H1 (cell line): ENCODE data around the gene VAV2. TPM values are rescaled to one million over a fixed set of nuclear protein-coding genes. Genes with fewer than 3 reads are reported as not detected.

Source experiments
- CTCF ChIA-PET: fragments of 300-600 bp; sonication (Branson Sonifier 250); formaldehyde crosslinking; loops from one replicate; lab custom pipeline; 2021; ENCODE audit not compliant: partially characterized antibody; lab: Charles Lee
- POLR2A ChIA-PET: fragments of 300-600 bp; sonication (Branson Sonifier 250); formaldehyde crosslinking; loops from one replicate; lab custom pipeline; 2021; ENCODE audit warnings: inconsistent platforms; ENCODE audit not compliant: partially characterized antibody; lab: Charles Lee
- DNase-seq, 2 experiments: peaks; one replicate each; pipeline versions ENCODE4 v3.0.0 to v3.0.0-alpha.2; 2010 to 2022; ENCODE audit warnings: low spot score in 2 of 2, low read depth in 1 of 2, mixed read lengths in 1 of 2
- FAIRE-seq: peaks from 2 replicates; lab custom pipeline; 2011; peaks lifted over from hg19 to GRCh38; lab: Jason Lieb, UNC
- H2AFZ ChIP-seq: 2 replicates; pipeline ENCODE4 v1.8.1; 2012; ENCODE audit warnings: low read length, inconsistent platforms
- H2AK5ac ChIP-seq: 2 replicates; pipeline ENCODE4 v1.6.1; 2013; ENCODE audit warnings: low read depth, low read length
- H2BK120ac ChIP-seq: replicated peaks from 2 replicates; pipeline ENCODE3; 2013; ENCODE audit warnings: low read depth, low read length, inconsistent platforms
- H2BK12ac ChIP-seq: 2 replicates; pipeline ENCODE4 v1.6.1; 2013; ENCODE audit warnings: low read depth, low read length
- H2BK15ac ChIP-seq: 2 replicates; pipeline ENCODE4 v1.6.1; 2013; ENCODE audit warnings: low read length
- H2BK20ac ChIP-seq: 2 replicates; pipeline ENCODE4 v1.6.1; 2013; ENCODE audit warnings: low read length
- H2BK5ac ChIP-seq: 2 replicates; pipeline ENCODE4 v1.6.1; 2013; ENCODE audit warnings: low read depth, low read length
- H3K14ac ChIP-seq: 2 replicates; pipeline ENCODE4 v1.6.1; 2013; ENCODE audit warnings: inconsistent platforms; ENCODE audit not compliant: insufficient read length
- H3K18ac ChIP-seq: 2 replicates; pipeline ENCODE4 v1.6.1; 2013; ENCODE audit warnings: low read length; ENCODE audit errors: extremely low read depth
- H3K23ac ChIP-seq: 2 replicates; pipeline ENCODE4 v1.6.1; 2013; ENCODE audit warnings: inconsistent platforms; ENCODE audit not compliant: insufficient read length
- H3K23me2 ChIP-seq: 2 replicates; pipeline ENCODE4 v1.6.1; 2013; ENCODE audit warnings: low read depth, low read length
- H3K27ac ChIP-seq: 2 replicates; pipeline ENCODE4 v1.6.1; 2011; ENCODE audit warnings: low read depth, low read length, inconsistent platforms
- H3K27me3 ChIP-seq, 4 experiments: replicated peaks in 1 of 4; 1 replicate in 1 of 4; 2 replicates in 3 of 4; pipeline versions ENCODE4 v1.6.1 to v1.8.1; 2011 to 2013; ENCODE audit warnings: low read length in 3 of 4, mild to moderate bottlenecking in 3 of 4, inconsistent platforms in 2 of 4, mixed read lengths in 2 of 4, moderate library complexity in 1 of 4; ENCODE audit not compliant: control insufficient read depth in 3 of 4, insufficient read depth in 3 of 4; ENCODE audit errors: extremely low read depth in 1 of 4
- H3K36me3 ChIP-seq, 4 experiments: 2 replicates each; pipeline versions ENCODE4 v1.6.1 to v1.8.1; 2011 to 2013; ENCODE audit warnings: mild to moderate bottlenecking in 4 of 4, low read length in 3 of 4, moderate library complexity in 2 of 4, control low read depth in 1 of 4, inconsistent platforms in 1 of 4; ENCODE audit not compliant: insufficient read depth in 4 of 4, control insufficient read depth in 2 of 4
- H3K4ac ChIP-seq: replicated peaks from 2 replicates; pipeline ENCODE3; 2013; ENCODE audit warnings: low read length, low read depth, mixed read lengths, inconsistent platforms; ENCODE audit not compliant: insufficient read length
- H3K4me1 ChIP-seq, 4 experiments: replicated peaks in 1 of 4; 1 replicate in 1 of 4; 2 replicates in 3 of 4; pipeline versions ENCODE4 v1.6.1 to v1.8.1; 2011 to 2013; ENCODE audit warnings: low read length in 3 of 4, inconsistent platforms in 2 of 4, mixed read lengths in 1 of 4; ENCODE audit not compliant: insufficient read depth in 4 of 4, control insufficient read depth in 3 of 4
- H3K4me2 ChIP-seq, 2 experiments: 2 replicates each; pipeline versions ENCODE4 v1.6.1 to v1.8.1; 2011 to 2013; ENCODE audit warnings: low read depth in 2 of 2, low read length in 2 of 2, control low read depth in 1 of 2, inconsistent platforms in 1 of 2, mild to moderate bottlenecking in 1 of 2; ENCODE audit not compliant: insufficient read depth in 1 of 2
- H3K4me3 ChIP-seq, 4 experiments: fragments of 200-600, 300-600 bp in 1 of 4; sonication (generic), shearing (Covaris generic), sonication (Bioruptor Twin) in 1 of 4; 2 replicates each; pipeline versions ENCODE4 v1.5.1 to v1.8.1; 2011 to 2016; ENCODE audit warnings: low read length in 4 of 4, low read depth in 3 of 4, control low read depth in 2 of 4, inconsistent platforms in 2 of 4, mild to moderate bottlenecking in 2 of 4, mixed read lengths in 1 of 4, moderate library complexity in 1 of 4; ENCODE audit not compliant: insufficient read depth in 2 of 4; ENCODE audit errors: extremely low read depth in 1 of 4
- H3K56ac ChIP-seq: replicated peaks from 2 replicates; pipeline ENCODE3; 2013; ENCODE audit warnings: low read depth, mild to moderate bottlenecking, mixed read lengths, low read length, inconsistent platforms; ENCODE audit not compliant: insufficient read length
- H3K79me1 ChIP-seq: 2 replicates; pipeline ENCODE4 v1.6.1; 2013; ENCODE audit warnings: low read depth, low read length, control low read depth
- H3K79me2 ChIP-seq, 2 experiments: 2 replicates each; pipeline versions ENCODE4 v1.6.1 to v1.8.1; 2012 to 2013; ENCODE audit warnings: low read length in 2 of 2, mild to moderate bottlenecking in 2 of 2, inconsistent platforms in 1 of 2; ENCODE audit not compliant: insufficient read depth in 2 of 2, control insufficient read depth in 1 of 2
- H3K9ac ChIP-seq, 4 experiments: replicated peaks in 1 of 4; 1 replicate in 1 of 4; 2 replicates in 3 of 4; pipeline versions ENCODE4 v1.6.1 to v1.8.1; 2011 to 2013; ENCODE audit warnings: low read depth in 3 of 4, low read length in 3 of 4, control low read depth in 2 of 4, mild to moderate bottlenecking in 2 of 4, moderate library complexity in 2 of 4, inconsistent platforms in 1 of 4; ENCODE audit errors: extremely low read depth in 1 of 4
- H3K9me3 ChIP-seq, 2 experiments: 2 replicates each; pipeline versions ENCODE4 v1.6.1 to v1.8.1; 2012 to 2013; ENCODE audit warnings: mild to moderate bottlenecking in 2 of 2, moderate library complexity in 2 of 2, control low read depth in 1 of 2, inconsistent platforms in 1 of 2, low read depth in 1 of 2, low read length in 1 of 2, mixed read lengths in 1 of 2; ENCODE audit not compliant: insufficient read depth in 2 of 2
- H4K20me1 ChIP-seq, 2 experiments: replicated peaks in 1 of 2; 2 replicates each; pipeline versions ENCODE3 to v1.8.1; 2011 to 2013; ENCODE audit warnings: inconsistent platforms in 2 of 2, low read length in 2 of 2, mild to moderate bottlenecking in 1 of 2; ENCODE audit not compliant: insufficient read depth in 2 of 2, control insufficient read depth in 1 of 2
- H4K5ac ChIP-seq: 2 replicates; pipeline ENCODE4 v1.6.1; 2013; ENCODE audit warnings: low read length, low read depth, mixed read lengths, inconsistent platforms; ENCODE audit not compliant: insufficient read length
- H4K8ac ChIP-seq: 2 replicates; pipeline ENCODE4 v1.8.0; 2013; ENCODE audit warnings: mild to moderate bottlenecking, moderate library complexity, low read length, inconsistent platforms; ENCODE audit not compliant: insufficient read depth; ENCODE audit errors: extremely low read depth
- H4K91ac ChIP-seq: replicated peaks from 2 replicates; pipeline ENCODE3; 2013; ENCODE audit warnings: low read length, mixed read lengths, inconsistent platforms; ENCODE audit not compliant: insufficient read length
- BRCA1 ChIP-seq: IDR thresholded peaks from 2 replicates; pipeline ENCODE4 v1.6.1; 2012; ENCODE audit warnings: low read depth, low read length, improper control_type of control experiment
- CBX5 ChIP-seq: fragments of 300-800, 300-1000 bp; sonication (generic); IDR thresholded peaks from 2 replicates; pipeline ENCODE4 v1.7.1; 2016; ENCODE audit warnings: antibody characterized with exemption, low read length, low read depth
- CTBP2 ChIP-seq: IDR thresholded peaks from 2 replicates; pipeline ENCODE4 v1.7.0; 2011; ENCODE audit warnings: borderline replicate concordance, mild to moderate bottlenecking, moderate library complexity, mixed read lengths, low read length; ENCODE audit not compliant: insufficient read depth, insufficient read length
- FOSL1 ChIP-seq: IDR thresholded peaks from 2 replicates; pipeline ENCODE4 v1.6.1; 2011; ENCODE audit warnings: mild to moderate bottlenecking, low read depth, low read length, moderate library complexity; ENCODE audit not compliant: insufficient read depth
- HDAC2 ChIP-seq, 2 experiments: fragments of 300-600 bp in 1 of 2; sonication (generic) in 1 of 2; IDR thresholded peaks; 2 replicates each; pipeline ENCODE4 v1.6.1; 2011 to 2012; ENCODE audit warnings: low read depth in 2 of 2, low read length in 2 of 2, mild to moderate bottlenecking in 2 of 2, moderate library complexity in 2 of 2, borderline replicate concordance in 1 of 2, inconsistent platforms in 1 of 2
- SIRT6 ChIP-seq: IDR thresholded peaks from one replicate; pipeline ENCODE4 v1.7.1; 2012; ENCODE audit warnings: low read length, inconsistent platforms
- YY1 ChIP-seq: IDR thresholded peaks from 2 replicates; pipeline ENCODE4 v1.6.1; 2011; ENCODE audit warnings: low read depth, mild to moderate bottlenecking, low read length
- WGBS, 2 experiments: shearing (Covaris generic) in 1 of 2; methylation state at CpG; one replicate each; pipeline versions ENCODE4 v1.1.6 to v1.1.7; 2013 to 2015; ENCODE audit warnings: low lambda C conversion rate in 2 of 2, mixed read lengths in 2 of 2, inconsistent platforms in 1 of 2, low coverage in 1 of 2, missing lambda C conversion rate in 1 of 2; ENCODE audit not compliant: insufficient replicate concordance in 2 of 2, insufficient coverage in 1 of 2, insufficient read length in 1 of 2; ENCODE audit errors: extremely low coverage in 1 of 2, missing lambda C conversion rate in 1 of 2; 5-methylcytosine and 5-hydroxymethylcytosine counted together
- polyA plus RNA-seq, 7 experiments: library from polyadenylated mRNA; depleted of rRNA in 3 of 7; stranded (reverse) in 5 of 7; unstranded in 2 of 7; fragments of >200 nt in 5 of 7; fragments of 200-250 nt in 2 of 7; gene quantifications; 1 replicate in 5 of 7; 2 replicates in 1 of 7; 4 replicates in 1 of 7; pipeline versions ENCODE4 v1.2.1 to v1.2.3, GENCODE V29; 2011 to 2013; ENCODE audit warnings: missing spikeins in 2 of 7, mixed read lengths in 2 of 7
- total RNA-seq: library from RNA; stranded (reverse); fragmentation: NEBNext Ultra II Directional; extraction: Animal tissue kit (Norgen Biotek cat#: 25700); gene quantifications from 2 replicates; pipeline ENCODE4 v1.2.1, GENCODE V29; 2021

The VAV2 gene
- total and polyA plus RNA-seq, 2 of the 8 experiments (the other 6 are each of a cell fraction or from before 2014, with no cell fraction given): 13.6 to 37.6 TPM

GRCh38 chr9:133910855-133911514, 81.1 kb downstream of the VAV2 start:
- Histone ChIP-seq H4K5ac (no peak overlapping the region), H4K20me1 (peaks cover 8 to 14% of the 10 kb centered on the region in 2 experiments), H3K79me2 (peaks cover 4 to 72% of the 10 kb centered on the region in 2 experiments; a peak in 3 of 4 replicates), H3K23me2 (peaks cover 5% of the 10 kb centered on the region; the same call in 1 of the 2 replicates), H3K4me3 (no peak overlapping the region), H4K8ac (no peak overlapping the region), H3K4me2 (no peak overlapping the region), H2AFZ (no peak overlapping the region), H2BK15ac (no peak overlapping the region), H2BK120ac (no peak overlapping the region), H3K9me3 (no peaks in the 10 kb centered on the region), H3K4ac (no peak overlapping the region), H3K14ac (no peak overlapping the region), H2BK5ac (no peak overlapping the region), H3K18ac (no peak overlapping the region), H2BK12ac (no peak overlapping the region), H3K27ac (no peak overlapping the region), H3K27me3 (no peaks in the 10 kb centered on the region), H3K56ac (no peak overlapping the region), H2AK5ac (no peak overlapping the region), H3K4me1 (peaks cover 4 to 18% (median 8%) of the 10 kb centered on the region in 4 experiments), H3K36me3 (no peaks in the 10 kb centered on the region; a peak in 1 of 8 replicates), H3K23ac (no peak overlapping the region), H4K91ac (no peak overlapping the region), H2BK20ac (no peak overlapping the region), H3K79me1 (peaks cover 37% of the 10 kb centered on the region), H3K9ac (no peak overlapping the region)
- ChIA-PET POLR2A (no interaction called here), CTCF (interaction anchor here (0.7 to 1.8 kb wide), 6 partner anchors 42 to 83 kb away, joined by 3 to 7 read pairs (median 3); no protein-coding TSS in a partner anchor)
- TF ChIP-seq CBX5 (no peak), SIRT6 (no peak), BRCA1 (no peak), HDAC2 (IDR thresholded peaks at IDR 0.05; ENCODE audit: borderline replicate concordance in 1 of 2, low read depth in 2 of 2, low read length in 2 of 2) (no peak), CTBP2 (no peak), FOSL1 (no peak), YY1 (no peak)
- DNase-seq: no peak
- no peak for FAIRE-seq
- WGBS, 2 experiments: 88% methylated on average over 26 of the region's 26 CpGs; no CpG with 5 or more reads in 1 of the 2 experiments
